ENCODE results near the gene MDP1.

GRCh38 chr14:24219080-24219479 lies 3.2 kb upstream of the MDP1 start:
- no peak for TF ChIP-seq REST (IDR thresholded peaks at IDR 0.05)
- no peak for TF ChIP-seq RNF2 (IDR thresholded peaks at IDR 0.05; ENCODE audit: borderline replicate concordance, low read depth)
- no peak for TF ChIP-seq JUN (IDR thresholded peaks at IDR 0.05)
- TF ChIP-seq, protein P1, sequence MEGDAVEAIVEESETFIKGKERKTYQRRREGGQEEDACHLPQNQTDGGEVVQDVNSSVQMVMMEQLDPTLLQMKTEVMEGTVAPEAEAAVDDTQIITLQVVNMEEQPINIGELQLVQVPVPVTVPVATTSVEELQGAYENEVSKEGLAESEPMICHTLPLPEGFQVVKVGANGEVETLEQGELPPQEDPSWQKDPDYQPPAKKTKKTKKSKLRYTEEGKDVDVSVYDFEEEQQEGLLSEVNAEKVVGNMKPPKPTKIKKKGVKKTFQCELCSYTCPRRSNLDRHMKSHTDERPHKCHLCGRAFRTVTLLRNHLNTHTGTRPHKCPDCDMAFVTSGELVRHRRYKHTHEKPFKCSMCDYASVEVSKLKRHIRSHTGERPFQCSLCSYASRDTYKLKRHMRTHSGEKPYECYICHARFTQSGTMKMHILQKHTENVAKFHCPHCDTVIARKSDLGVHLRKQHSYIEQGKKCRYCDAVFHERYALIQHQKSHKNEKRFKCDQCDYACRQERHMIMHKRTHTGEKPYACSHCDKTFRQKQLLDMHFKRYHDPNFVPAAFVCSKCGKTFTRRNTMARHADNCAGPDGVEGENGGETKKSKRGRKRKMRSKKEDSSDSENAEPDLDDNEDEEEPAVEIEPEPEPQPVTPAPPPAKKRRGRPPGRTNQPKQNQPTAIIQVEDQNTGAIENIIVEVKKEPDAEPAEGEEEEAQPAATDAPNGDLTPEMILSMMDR (IDR thresholded peaks at IDR 0.05): no peak
- TF ChIP-seq FOSB (CRISPR knock-in tag; IDR thresholded peaks at IDR 0.05): no peak
- no peak for TF ChIP-seq POLR2A (IDR thresholded peaks at IDR 0.05; ENCODE audit: low read length)
- no peak for TF ChIP-seq RCOR1 (IDR thresholded peaks at IDR 0.05; ENCODE audit: low read depth, low read length)
